ENCODE measurements around the gene GLIPR1. TPM values are rescaled to one million over a fixed set of nuclear protein-coding genes. Genes with fewer than 3 reads are reported as not detected.
"Not testable (repeated sequence)": the region's sequence is repeated elsewhere in the genome, so short reads cannot be mapped to it uniquely, and the experiment has no call there.

Gene GLIPR1
- total and polyA plus RNA-seq, 11 donors, result 1.2 to 58.6 (median 7.2) TPM

GRCh38 chr12:75452675-75453330 is 27.8 kb upstream of the GLIPR1 start:
- Histone ChIP-seq H3K4me1 (peaks cover 0 to 26% (median 0%) of the 10 kb centered on the region in 12 donors), H3K36me3 (no peaks in the 10 kb centered on the region), H3K9me3 (peaks cover 0 to 13% (median 2%) of the 10 kb centered on the region in 12 donors), H3K27me3 (no peaks in the 10 kb centered on the region), H3K4me3 (no peak overlapping the region), H3K27ac (no peak overlapping the region)
- no peak for ATAC-seq
- DNase-seq, result no peak
- intact Hi-C loops (cut with DNase I), result no loop called here
- TF ChIP-seq POLR2A (IDR thresholded peaks at IDR 0.05) (no peak), CTCF (IDR thresholded peaks at IDR 0.05) (no peak)
- 77 to 85% (median 78%) methylated on average over 3 of the region's 3 CpGs for WGBS, 4 donors

GRCh38 chr12:75455839-75456238 is 24.7 kb upstream of the GLIPR1 start:
- Histone ChIP-seq H3K27me3 (no peaks in the 10 kb centered on the region), H3K9me3 (peaks cover 0 to 21% (median 10%) of the 10 kb centered on the region in 12 donors), H3K4me1 (peaks cover 0 to 29% (median 0%) of the 10 kb centered on the region in 12 donors), H3K27ac (peak overlapping the region in 1 of 12 donors; percentile 16), H3K36me3 (no peaks in the 10 kb centered on the region), H3K4me3 (no peak overlapping the region)
- intact Hi-C loops (cut with DNase I), result no loop called here
- peak in 1 of 5 donors; percentile 43 for DNase-seq
- TF ChIP-seq POLR2A (IDR thresholded peaks at IDR 0.05) (no peak), CTCF (IDR thresholded peaks at IDR 0.05) (no peak)
- 73 to 82% (median 76%) methylated on average over 5 of the region's 5 CpGs for WGBS, 4 donors
- peak in 2 of 4 donors; percentile 24 to 51 for ATAC-seq

- 66 to 75% (median 74%) methylated on average over 1 of the region's 1 CpG for WGBS, 4 donors
- H3K4me3 ChIP-seq, result no peak overlapping the region
- no peaks in the 10 kb centered on the region for H3K36me3 ChIP-seq
- H3K9me3 ChIP-seq, result peaks cover 0 to 22% (median 10%) of the 10 kb centered on the region in 12 donors
- no peaks in the 10 kb centered on the region for H3K27me3 ChIP-seq
- ATAC-seq, result no peak
- peak overlapping the region in 1 of 12 donors; percentile 32 for H3K27ac ChIP-seq
- DNase-seq, result no peak
- H3K4me1 ChIP-seq, result peaks cover 0 to 29% (median 0%) of the 10 kb centered on the region in 12 donors
- TF ChIP-seq POLR2A (IDR thresholded peaks at IDR 0.05), result no peak
- no peak for TF ChIP-seq CTCF (IDR thresholded peaks at IDR 0.05)
- intact Hi-C loops (cut with DNase I), result no loop called here
Measured at GRCh38 chr12:75457191-75457590, 23.4 kb upstream of the GLIPR1 start.

- intact Hi-C loops (cut with DNase I); DNase-seq; H3K27me3 ChIP-seq; H3K36me3 ChIP-seq; H3K4me3 ChIP-seq; ATAC-seq: not testable (repeated sequence)
- peaks cover 0 to 28% (median 10%) of the 10 kb centered on the region in 12 donors for H3K9me3 ChIP-seq
- WGBS, 4 donors, result 72 to 79% (median 78%) methylated on average over 9 of the region's 9 CpGs
- H3K4me1 ChIP-seq, result peaks cover 0 to 29% (median 0%) of the 10 kb centered on the region in 12 donors
- peak overlapping the region in 1 of 12 donors; percentile 32 for H3K27ac ChIP-seq
Measured at GRCh38 chr12:75457866-75458265, 22.7 kb upstream of the GLIPR1 start.

Measured in heart left ventricle (tissue), 16 donors.